ENCODE data around the gene TBC1D19.

The TBC1D19 gene

GRCh38 chr4:26719954-26720552, 136.2 kb downstream of the TBC1D19 start:
- peak; percentile 69 for TF ChIP-seq CTCF (IDR thresholded peaks at IDR 0.05; ENCODE audit: low read length, missing control alignments)
- DNase-seq (ENCODE audit: low read depth): peak; percentile 64
- no peak overlapping the region for H3K4me3 ChIP-seq (replicated peaks; ENCODE audit: low read depth, low read length)

- no peak for TF ChIP-seq CTCF (IDR thresholded peaks at IDR 0.05; ENCODE audit: low read length, missing control alignments)
These were observed 137.8 kb downstream of the TBC1D19 start for GRCh38 chr4:26721685-26722084.

GRCh38 chr4:26723216-26723615, 139.3 kb downstream of the TBC1D19 start:
- DNase-seq (ENCODE audit: low read depth): no peak
- no peak for TF ChIP-seq CTCF (IDR thresholded peaks at IDR 0.05; ENCODE audit: low read length, missing control alignments)
- no peak overlapping the region for H3K4me3 ChIP-seq (replicated peaks; ENCODE audit: low read depth, low read length)

More at GRCh38 chr4:26721685-26722084, 137.8 kb downstream of the TBC1D19 start:
- no peak overlapping the region for H3K4me3 ChIP-seq (replicated peaks; ENCODE audit: low read depth, low read length)
- no peak for DNase-seq (ENCODE audit: low read depth)

GRCh38 chr4:26724534-26724933, 140.7 kb downstream of the TBC1D19 start:
- no peak for TF ChIP-seq CTCF (IDR thresholded peaks at IDR 0.05; ENCODE audit: low read length, missing control alignments)

GRCh38 chr4:26726655-26727387, 142.9 kb downstream of the TBC1D19 start:
- no peak for TF ChIP-seq CTCF (IDR thresholded peaks at IDR 0.05; ENCODE audit: low read length, missing control alignments)
- DNase-seq (ENCODE audit: low read depth): no peak
- no peak overlapping the region for H3K4me3 ChIP-seq (replicated peaks; ENCODE audit: low read depth, low read length)

More at GRCh38 chr4:26724534-26724933, 140.7 kb downstream of the TBC1D19 start:
- H3K4me3 ChIP-seq (replicated peaks; ENCODE audit: low read depth, low read length): no peak overlapping the region
- no peak for DNase-seq (ENCODE audit: low read depth)

GRCh38 chr4:26727844-26728243, 144.0 kb downstream of the TBC1D19 start:
- H3K4me3 ChIP-seq (replicated peaks; ENCODE audit: low read depth, low read length): no peak overlapping the region
- DNase-seq (ENCODE audit: low read depth): no peak

More at GRCh38 chr4:26727844-26728243, 144.0 kb downstream of the TBC1D19 start:
- TF ChIP-seq CTCF (IDR thresholded peaks at IDR 0.05; ENCODE audit: low read length, missing control alignments): no peak
